ENCODE measurements around the gene GLP1R.

GLP1R gene

DNA sequence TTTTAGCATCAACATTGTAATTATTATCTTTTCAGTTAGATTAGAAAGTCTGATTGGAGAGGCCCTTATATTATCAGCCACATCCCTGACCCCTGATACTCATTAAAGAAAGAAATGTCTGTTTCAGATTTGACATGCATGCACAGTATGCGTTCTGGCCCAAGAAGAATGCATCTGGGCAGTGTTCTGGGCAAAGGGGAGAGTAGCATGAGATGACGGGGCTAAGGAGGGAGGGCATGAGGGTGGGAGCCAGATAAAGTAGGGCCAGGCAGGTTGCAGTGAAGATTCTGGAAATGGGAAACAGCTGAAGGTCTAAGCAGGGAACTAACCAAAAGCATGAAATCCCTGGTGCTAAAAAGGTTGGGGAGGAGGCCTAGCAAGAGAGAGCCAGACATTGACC lies 59.1 kb downstream of the GLP1R start:
- in situ Hi-C loops (cut with HindIII; ENCODE audit: low sequenced_read_pairs) = no loop called here
- TF ChIP-seq, protein P1, sequence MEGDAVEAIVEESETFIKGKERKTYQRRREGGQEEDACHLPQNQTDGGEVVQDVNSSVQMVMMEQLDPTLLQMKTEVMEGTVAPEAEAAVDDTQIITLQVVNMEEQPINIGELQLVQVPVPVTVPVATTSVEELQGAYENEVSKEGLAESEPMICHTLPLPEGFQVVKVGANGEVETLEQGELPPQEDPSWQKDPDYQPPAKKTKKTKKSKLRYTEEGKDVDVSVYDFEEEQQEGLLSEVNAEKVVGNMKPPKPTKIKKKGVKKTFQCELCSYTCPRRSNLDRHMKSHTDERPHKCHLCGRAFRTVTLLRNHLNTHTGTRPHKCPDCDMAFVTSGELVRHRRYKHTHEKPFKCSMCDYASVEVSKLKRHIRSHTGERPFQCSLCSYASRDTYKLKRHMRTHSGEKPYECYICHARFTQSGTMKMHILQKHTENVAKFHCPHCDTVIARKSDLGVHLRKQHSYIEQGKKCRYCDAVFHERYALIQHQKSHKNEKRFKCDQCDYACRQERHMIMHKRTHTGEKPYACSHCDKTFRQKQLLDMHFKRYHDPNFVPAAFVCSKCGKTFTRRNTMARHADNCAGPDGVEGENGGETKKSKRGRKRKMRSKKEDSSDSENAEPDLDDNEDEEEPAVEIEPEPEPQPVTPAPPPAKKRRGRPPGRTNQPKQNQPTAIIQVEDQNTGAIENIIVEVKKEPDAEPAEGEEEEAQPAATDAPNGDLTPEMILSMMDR (IDR thresholded peaks at IDR 0.05; ENCODE audit: low read depth, low read length) = no peak
- H3K4me3 ChIP-seq (ENCODE audit: low read depth, low read length) = no peak overlapping the region
- DNase-seq (ENCODE audit: low read depth, low spot score) = no peak

DNA sequence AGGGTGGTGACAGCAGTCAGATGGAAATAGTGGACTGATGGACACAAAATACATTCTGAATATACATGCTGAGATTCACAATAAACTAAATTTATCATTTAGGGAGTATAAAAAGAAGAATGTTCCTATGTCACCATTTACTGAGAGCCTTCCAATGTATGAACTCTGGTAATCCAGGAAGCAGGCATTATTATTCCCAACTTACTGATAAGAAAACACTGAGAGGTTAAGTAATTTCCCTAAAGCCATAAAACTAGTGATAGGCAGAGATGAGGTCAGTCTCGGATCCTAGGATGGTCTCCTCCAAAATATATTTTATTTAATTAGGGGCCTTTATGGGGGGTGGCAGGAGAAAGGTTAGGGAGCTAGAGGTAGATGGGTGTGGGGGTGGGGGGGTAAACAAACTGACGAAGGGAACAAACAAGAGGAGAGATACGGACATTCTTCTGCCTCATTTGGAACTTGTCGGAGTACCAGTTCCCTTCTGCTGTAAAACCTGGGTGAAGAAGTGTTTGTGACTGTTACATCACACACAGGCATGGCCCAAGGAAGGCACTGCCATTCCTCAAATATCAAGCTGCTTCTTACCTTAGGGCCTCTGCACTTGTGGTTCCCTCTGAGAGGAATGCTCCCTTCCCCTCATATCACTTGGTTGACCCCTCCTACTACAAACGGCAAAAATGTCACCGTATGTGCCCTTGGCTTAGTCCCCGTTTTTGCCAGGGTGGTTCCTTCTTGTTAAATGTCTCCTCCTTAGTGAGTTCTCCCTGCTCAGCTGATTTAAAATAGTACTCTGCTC lies 59.7 kb downstream of the GLP1R start:
- no peak overlapping the region for H3K4me3 ChIP-seq (ENCODE audit: low read depth, low read length)
- in situ Hi-C loops (cut with HindIII; ENCODE audit: low sequenced_read_pairs) = no loop called here
- TF ChIP-seq, protein P1 (IDR thresholded peaks at IDR 0.05; ENCODE audit: low read depth, low read length) = no peak
- DNase-seq (ENCODE audit: low read depth, low spot score) = no peak

DNA sequence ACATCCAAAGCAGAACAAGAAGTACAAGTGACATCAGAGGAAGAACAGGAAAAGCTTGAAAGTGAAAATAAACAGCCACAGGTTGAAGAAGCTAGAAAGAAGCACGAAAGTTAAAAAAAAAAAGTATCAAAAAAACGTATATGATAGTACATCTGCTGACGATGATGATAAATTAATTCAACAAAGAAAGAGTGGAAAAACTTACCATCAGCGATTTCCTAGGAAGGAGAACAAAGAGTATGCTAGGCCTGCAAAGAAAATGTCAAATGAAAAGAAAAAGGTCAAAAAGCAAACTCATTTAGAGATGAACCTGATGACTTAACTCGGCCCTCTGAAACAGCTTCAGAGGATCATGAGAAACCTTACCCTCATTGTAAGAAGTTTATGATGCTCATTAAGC lies 62.7 kb downstream of the GLP1R start:
- no peak overlapping the region for H3K4me3 ChIP-seq (ENCODE audit: low read depth, low read length)
- in situ Hi-C loops (cut with HindIII; ENCODE audit: low sequenced_read_pairs) = no loop called here
- DNase-seq (ENCODE audit: low read depth, low spot score) = no peak
- TF ChIP-seq, protein P1 (IDR thresholded peaks at IDR 0.05; ENCODE audit: low read depth, low read length) = no peak

DNA sequence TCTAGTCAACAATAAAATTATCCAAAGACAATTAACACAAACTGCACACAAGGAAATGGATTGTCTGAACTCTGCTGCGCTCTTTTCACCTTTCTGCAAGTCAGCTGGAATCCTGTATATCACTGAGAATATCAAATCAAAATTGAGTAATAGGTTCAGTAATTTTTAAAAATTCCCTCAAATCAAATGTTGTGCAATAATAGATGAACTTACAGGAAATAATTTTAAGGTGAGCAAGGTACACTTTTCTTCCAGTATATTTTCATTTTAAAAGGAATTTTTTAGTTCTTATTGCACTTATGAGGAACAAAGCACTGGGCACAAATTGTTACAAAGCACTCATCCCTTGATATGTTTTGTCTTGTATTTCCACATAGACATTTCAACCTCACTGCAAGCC lies 65.2 kb downstream of the GLP1R start:
- in situ Hi-C loops (cut with HindIII; ENCODE audit: low sequenced_read_pairs) = no loop called here
- no peak for DNase-seq (ENCODE audit: low read depth, low spot score)
- no peak overlapping the region for H3K4me3 ChIP-seq (ENCODE audit: low read depth, low read length)
- TF ChIP-seq, protein P1 (IDR thresholded peaks at IDR 0.05; ENCODE audit: low read depth, low read length) = no peak

DNA sequence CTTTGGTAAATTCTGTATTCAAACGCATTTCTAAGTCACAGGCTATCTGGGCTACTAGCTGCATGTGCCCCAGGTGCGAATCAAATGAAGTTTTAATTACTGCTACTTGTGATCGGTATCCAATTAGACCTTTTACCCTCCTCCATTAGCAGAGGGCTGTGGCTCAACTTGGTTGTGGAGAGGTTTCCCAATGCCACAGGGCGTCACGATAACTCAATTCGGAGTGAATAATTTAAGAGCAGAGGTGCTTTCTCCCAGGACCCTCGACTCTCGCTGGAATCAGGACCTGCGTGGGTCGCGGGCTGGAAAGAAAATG lies 65.8 kb downstream of the GLP1R start:
- in situ Hi-C loops (cut with HindIII; ENCODE audit: low sequenced_read_pairs) = no loop called here
- H3K4me3 ChIP-seq (ENCODE audit: low read depth, low read length) = peak overlapping the region; percentile 81
- DNase-seq (ENCODE audit: low read depth, low spot score) = no peak
- TF ChIP-seq, protein P1 (IDR thresholded peaks at IDR 0.05; ENCODE audit: low read depth, low read length) = no peak

DNA sequence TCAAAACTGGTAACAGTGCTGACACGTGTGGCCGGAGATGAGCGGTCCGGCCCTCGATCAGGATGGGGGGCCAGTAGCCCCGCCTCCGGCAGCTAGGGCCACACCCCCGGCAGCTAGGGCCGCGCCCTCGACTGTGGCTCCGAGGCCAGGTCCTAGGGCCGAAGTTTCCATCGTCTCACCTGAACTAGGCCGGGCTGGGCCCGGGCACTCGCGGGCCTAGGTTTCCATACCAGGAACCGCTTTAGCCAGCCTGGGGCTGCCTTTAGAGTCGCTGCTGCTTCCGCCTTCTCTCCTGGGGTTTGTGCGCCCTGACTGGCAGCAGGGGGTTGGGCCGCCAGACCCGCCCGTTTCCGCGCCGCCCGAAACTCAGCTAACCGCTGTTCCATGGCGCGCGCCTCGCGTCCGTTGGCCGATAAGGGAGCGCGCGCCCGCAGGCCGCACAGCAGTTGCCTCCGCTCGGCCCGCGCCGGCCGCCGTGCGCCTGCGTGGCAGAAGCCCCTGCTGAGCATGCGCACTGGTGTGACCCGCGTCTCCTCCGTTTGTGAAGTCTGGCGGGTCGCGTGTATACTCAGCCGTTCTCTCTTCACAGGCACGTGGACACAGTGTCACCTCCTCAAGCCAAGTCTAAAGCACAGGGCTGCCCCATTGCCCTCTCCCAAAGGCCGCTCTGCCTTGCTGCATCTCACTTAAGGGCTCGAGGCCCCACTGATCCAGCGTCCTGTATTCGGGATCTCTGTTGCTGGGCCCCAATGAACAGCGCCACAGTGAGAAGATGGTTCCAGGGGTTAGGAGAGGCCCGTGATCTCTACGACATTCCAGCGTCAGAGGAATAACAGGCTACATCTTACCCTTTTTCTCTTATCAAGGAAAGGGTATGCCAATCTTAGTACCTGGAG lies 66.4 kb downstream of the GLP1R start, which contains the start of gene SAYSD1:
Gene SAYSD1 (minus strand): TSS at position 483 of the 896 bp plus-strand sequence. CDS start 97 bp downstream, at position 386.
- TF ChIP-seq, protein P1 (IDR thresholded peaks at IDR 0.05; ENCODE audit: low read depth, low read length) = no peak
- H3K4me3 ChIP-seq (ENCODE audit: low read depth, low read length) = peak within 1 kb of the TSS; percentile 81
- in situ Hi-C loops (cut with HindIII; ENCODE audit: low sequenced_read_pairs) = no loop called here
- DNase-seq (ENCODE audit: low read depth, low spot score) = peak; percentile 90
